Measurements from ENCODE around the gene GALNTL6. TPM values are rescaled to one million over a fixed set of nuclear protein-coding genes. Genes with fewer than 3 reads are reported as not detected.

GALNTL6 gene
- polyA plus RNA-seq, 1 donor from 2014 or later, result 14.9 TPM

- Histone ChIP-seq H3K9me3 (ENCODE audit: low read length) (peaks cover 3% of the 10 kb centered on the region), H3K9me2 (ENCODE audit: insufficient read depth, low read length) (no peaks in the 10 kb centered on the region), H4K20me1 (ENCODE audit: insufficient read depth) (no peaks in the 10 kb centered on the region), H3K36me3 (ENCODE audit: insufficient read depth, low read length) (no peaks in the 10 kb centered on the region), H2AFZ (ENCODE audit: low read depth, low read length) (no peak overlapping the region), H3K79me2 (replicated peaks; ENCODE audit: insufficient read depth, low read length) (no peaks in the 10 kb centered on the region), H3K27me3 (ENCODE audit: insufficient read depth, low read depth, low read length) (no peaks in the 10 kb centered on the region), H3K4me2 (ENCODE audit: low read length) (no peak overlapping the region), H3K9ac (ENCODE audit: low read length) (no peak overlapping the region), H3K4me3 (ENCODE audit: low read length) (no peak overlapping the region), H3K27ac (ENCODE audit: low read length) (no peak overlapping the region), H3F3A (ENCODE audit: insufficient read depth, low read length, poor library complexity, severe bottlenecking) (no peaks in the 10 kb centered on the region)
- TF ChIP-seq EP300 (conservative IDR thresholded peaks at IDR 0.05; ENCODE audit: poor library complexity, severe bottlenecking) (no peak), REST (IDR thresholded peaks at IDR 0.05; ENCODE audit: borderline replicate concordance) (no peak), RAD21 (conservative IDR thresholded peaks at IDR 0.05) (no peak), TAF1 (IDR thresholded peaks at IDR 0.05; ENCODE audit: low read depth) (no peak), MXI1 (conservative IDR thresholded peaks at IDR 0.05; ENCODE audit: poor library complexity, severe bottlenecking) (no peak), POLR2AphosphoS5 (IDR thresholded peaks at IDR 0.05) (no peak), CTCF (IDR thresholded peaks at IDR 0.05; ENCODE audit: poor library complexity, severe bottlenecking) (no peak), SMC3 (conservative IDR thresholded peaks at IDR 0.05; ENCODE audit: poor library complexity) (no peak), EZH2 (IDR thresholded peaks at IDR 0.05; ENCODE audit: borderline replicate concordance, insufficient read depth, low read length, poor library complexity, severe bottlenecking) (no peak)
Measured at GRCh38 chr4:172865103-172865502, 1051.9 kb downstream of the GALNTL6 start.

GRCh38 chr4:172865531-172866127, 1052.4 kb downstream of the GALNTL6 start:
- Histone ChIP-seq H3F3A (ENCODE audit: insufficient read depth, low read length, poor library complexity, severe bottlenecking) (no peaks in the 10 kb centered on the region), H3K79me2 (replicated peaks; ENCODE audit: insufficient read depth, low read length) (no peaks in the 10 kb centered on the region), H4K20me1 (ENCODE audit: insufficient read depth) (no peaks in the 10 kb centered on the region), H3K27ac (ENCODE audit: low read length) (no peak overlapping the region), H3K36me3 (ENCODE audit: insufficient read depth, low read length) (no peaks in the 10 kb centered on the region), H3K4me3 (ENCODE audit: low read length) (no peak overlapping the region), H3K27me3 (ENCODE audit: insufficient read depth, low read depth, low read length) (no peaks in the 10 kb centered on the region), H3K9me3 (ENCODE audit: low read length) (peaks cover 3% of the 10 kb centered on the region), H3K9me2 (ENCODE audit: insufficient read depth, low read length) (no peaks in the 10 kb centered on the region), H3K9ac (ENCODE audit: low read length) (no peak overlapping the region), H2AFZ (ENCODE audit: low read depth, low read length) (no peak overlapping the region), H3K4me2 (ENCODE audit: low read length) (no peak overlapping the region)
- TF ChIP-seq SMC3 (conservative IDR thresholded peaks at IDR 0.05; ENCODE audit: poor library complexity), result no peak
- no peak for TF ChIP-seq REST (IDR thresholded peaks at IDR 0.05; ENCODE audit: borderline replicate concordance)
- no peak for TF ChIP-seq EZH2 (IDR thresholded peaks at IDR 0.05; ENCODE audit: borderline replicate concordance, insufficient read depth, low read length, poor library complexity, severe bottlenecking)
- TF ChIP-seq POLR2AphosphoS5 (IDR thresholded peaks at IDR 0.05), result no peak
- TF ChIP-seq RAD21 (conservative IDR thresholded peaks at IDR 0.05), result no peak
- TF ChIP-seq TAF1 (IDR thresholded peaks at IDR 0.05; ENCODE audit: low read depth), result no peak
- TF ChIP-seq MXI1 (conservative IDR thresholded peaks at IDR 0.05; ENCODE audit: poor library complexity, severe bottlenecking), result no peak
- no peak for TF ChIP-seq CTCF (IDR thresholded peaks at IDR 0.05; ENCODE audit: poor library complexity, severe bottlenecking)
- TF ChIP-seq EP300 (conservative IDR thresholded peaks at IDR 0.05; ENCODE audit: poor library complexity, severe bottlenecking), result no peak
